22Rv1 (cell line): ENCODE results near the gene NAT10.

Source experiments
- H3K27ac ChIP-seq: fragments of 450-650 bp; 2 replicates; pipeline ENCODE4 v1.5.1; 2017
- CTCF ChIP-seq: fragments of 450-650 bp; IDR thresholded peaks from 2 replicates; pipeline ENCODE4 v1.5.1; 2017; ENCODE audit warnings: mild to moderate bottlenecking
- ZFX ChIP-seq: fragments of 450-650 bp; IDR thresholded peaks from 2 replicates; pipeline ENCODE4 v1.6.1; 2017; ENCODE audit warnings: antibody characterized with exemption, borderline replicate concordance

Gene NAT10

GRCh38 chr11:34191578-34191977 lies 86.1 kb downstream of the NAT10 start:
- TF ChIP-seq CTCF: no peak
- TF ChIP-seq ZFX: no peak
- no peak overlapping the region for H3K27ac ChIP-seq

- H3K27ac ChIP-seq: no peak overlapping the region
Measured at GRCh38 chr11:34192481-34193401, 87.3 kb downstream of the NAT10 start.

DNA sequence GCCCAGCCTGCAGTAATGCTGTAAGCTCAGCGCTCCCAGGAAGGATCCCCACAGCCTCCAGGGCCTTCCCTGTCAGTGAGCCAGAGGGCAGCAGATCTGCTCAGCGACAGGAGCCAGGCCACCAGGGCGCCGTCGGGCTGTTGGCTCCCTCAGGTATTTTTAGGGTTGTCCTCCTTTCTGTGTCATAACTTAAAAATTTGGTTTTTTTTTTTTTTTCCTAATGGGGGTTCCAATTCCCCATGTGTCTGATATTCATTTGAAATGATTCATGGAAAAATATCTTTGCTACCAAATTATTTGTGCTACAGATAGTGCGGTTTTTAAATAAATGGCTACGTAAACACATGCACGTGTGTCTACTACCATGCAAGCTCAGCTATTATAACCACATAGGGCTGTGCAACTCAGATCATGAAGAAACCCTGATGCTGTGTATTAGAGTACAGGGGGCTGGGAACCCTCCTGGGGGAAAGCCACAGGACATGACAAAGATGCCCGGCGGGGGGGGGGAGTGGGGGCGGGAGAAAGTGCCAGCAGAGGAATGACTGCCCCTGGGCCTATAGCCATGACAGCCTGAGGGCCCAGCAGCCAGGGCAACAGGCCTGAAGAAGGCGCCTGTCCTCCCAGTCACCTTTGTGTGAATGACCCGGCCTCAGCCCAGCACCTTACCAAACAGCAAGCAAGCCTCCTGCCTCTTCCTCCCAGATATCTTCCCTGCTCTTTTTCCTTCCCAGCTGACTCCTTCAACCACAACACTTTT lies 89.3 kb downstream of the NAT10 start:
- TF ChIP-seq ZFX (no peak), CTCF (no peak)
- H3K27ac ChIP-seq: no peak overlapping the region

More at GRCh38 chr11:34192481-34193401, 87.3 kb downstream of the NAT10 start:
- TF ChIP-seq CTCF (no peak), ZFX (no peak)
